Measurements from ENCODE around the gene AASS.

DNA sequence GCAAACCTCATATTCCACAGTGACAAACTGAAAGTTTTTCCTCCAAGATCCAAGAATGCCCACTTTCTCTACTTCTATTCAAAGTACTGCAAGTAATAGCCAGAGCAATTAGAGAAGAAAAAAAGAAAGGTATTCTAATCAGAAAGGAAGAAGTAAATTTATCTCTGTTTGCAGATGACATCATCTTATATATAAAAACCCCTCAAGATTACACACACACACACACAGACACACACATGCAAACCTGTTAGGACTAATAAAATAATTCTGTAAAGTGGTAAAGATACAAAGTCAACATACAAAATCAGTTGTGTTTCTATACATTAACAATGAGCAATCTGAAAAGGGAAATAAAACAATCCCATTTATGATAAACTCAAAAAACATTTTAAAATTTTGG is 44.7 kb upstream of the AASS start:
- TF ChIP-seq, protein P1, sequence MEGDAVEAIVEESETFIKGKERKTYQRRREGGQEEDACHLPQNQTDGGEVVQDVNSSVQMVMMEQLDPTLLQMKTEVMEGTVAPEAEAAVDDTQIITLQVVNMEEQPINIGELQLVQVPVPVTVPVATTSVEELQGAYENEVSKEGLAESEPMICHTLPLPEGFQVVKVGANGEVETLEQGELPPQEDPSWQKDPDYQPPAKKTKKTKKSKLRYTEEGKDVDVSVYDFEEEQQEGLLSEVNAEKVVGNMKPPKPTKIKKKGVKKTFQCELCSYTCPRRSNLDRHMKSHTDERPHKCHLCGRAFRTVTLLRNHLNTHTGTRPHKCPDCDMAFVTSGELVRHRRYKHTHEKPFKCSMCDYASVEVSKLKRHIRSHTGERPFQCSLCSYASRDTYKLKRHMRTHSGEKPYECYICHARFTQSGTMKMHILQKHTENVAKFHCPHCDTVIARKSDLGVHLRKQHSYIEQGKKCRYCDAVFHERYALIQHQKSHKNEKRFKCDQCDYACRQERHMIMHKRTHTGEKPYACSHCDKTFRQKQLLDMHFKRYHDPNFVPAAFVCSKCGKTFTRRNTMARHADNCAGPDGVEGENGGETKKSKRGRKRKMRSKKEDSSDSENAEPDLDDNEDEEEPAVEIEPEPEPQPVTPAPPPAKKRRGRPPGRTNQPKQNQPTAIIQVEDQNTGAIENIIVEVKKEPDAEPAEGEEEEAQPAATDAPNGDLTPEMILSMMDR (conservative IDR thresholded peaks at IDR 0.05) = no peak
- TF ChIP-seq ZFX (IDR thresholded peaks at IDR 0.05) = no peak

Data from C4-2B (cell line).